Urothelium cell line (cell line): ENCODE results near the gene CTNNA3.

Experiments
- DNase-seq: peaks from one replicate; pipeline ENCODE4 v3.0.0; 2011; ENCODE audit warnings: low spot score, mixed read lengths
- FAIRE-seq: peaks from 2 replicates; lab custom pipeline; 2011; peaks lifted over from hg19 to GRCh38; lab: Jason Lieb, UNC

Gene CTNNA3

GRCh38 chr10:66085906-66086305, 1610.1 kb downstream of the CTNNA3 start:
- FAIRE-seq (no peak), DNase-seq (no peak)

- DNase-seq (no peak), FAIRE-seq (no peak)
These were observed 1624.1 kb downstream of the CTNNA3 start for GRCh38 chr10:66071907-66072306.

GRCh38 chr10:66058594-66058993, 1637.4 kb downstream of the CTNNA3 start:
- DNase-seq (no peak), FAIRE-seq (no peak)

- FAIRE-seq (no peak), DNase-seq (no peak)
These were observed 1646.7 kb downstream of the CTNNA3 start for GRCh38 chr10:66049335-66049734.

- DNase-seq (no peak), FAIRE-seq (no peak)
These were observed 1650.1 kb downstream of the CTNNA3 start for GRCh38 chr10:66045859-66046258.

- no peak for DNase-seq
- FAIRE-seq = no peak
These were observed 1654.2 kb downstream of the CTNNA3 start for GRCh38 chr10:66041771-66042170.

GRCh38 chr10:66038623-66039022, 1657.4 kb downstream of the CTNNA3 start:
- DNase-seq (no peak), FAIRE-seq (no peak)

GRCh38 chr10:66026321-66026720, 1669.7 kb downstream of the CTNNA3 start:
- FAIRE-seq = no peak

GRCh38 chr10:66025186-66025585, 1670.8 kb downstream of the CTNNA3 start:
- DNase-seq = no peak
- FAIRE-seq = no peak

More at GRCh38 chr10:66026321-66026720, 1669.7 kb downstream of the CTNNA3 start:
- DNase-seq = no peak

GRCh38 chr10:66021423-66021822, 1674.6 kb downstream of the CTNNA3 start:
- FAIRE-seq (no peak), DNase-seq (no peak)

- FAIRE-seq = no peak
- no peak for DNase-seq
These were observed 1687.8 kb downstream of the CTNNA3 start for GRCh38 chr10:66008221-66008620.

- no peak for FAIRE-seq
- DNase-seq = no peak
These were observed 1689.6 kb downstream of the CTNNA3 start for GRCh38 chr10:66006411-66006810.

- FAIRE-seq (no peak), DNase-seq (no peak)
These were observed 1702.5 kb downstream of the CTNNA3 start for GRCh38 chr10:65993451-65993850.

GRCh38 chr10:65968871-65969270, 1727.1 kb downstream of the CTNNA3 start:
- DNase-seq = no peak
- FAIRE-seq = no peak

- FAIRE-seq (no peak), DNase-seq (no peak)
These were observed 1727.6 kb downstream of the CTNNA3 start for GRCh38 chr10:65968437-65968836.

- DNase-seq = no peak
- no peak for FAIRE-seq
These were observed 1731.8 kb downstream of the CTNNA3 start for GRCh38 chr10:65964205-65964604.

- no peak for DNase-seq
- no peak for FAIRE-seq
These were observed 1743.9 kb downstream of the CTNNA3 start for GRCh38 chr10:65952086-65952485.

GRCh38 chr10:65950075-65950474, 1745.9 kb downstream of the CTNNA3 start:
- FAIRE-seq (no peak), DNase-seq (peak; percentile 39)

GRCh38 chr10:65949526-65949925, 1746.5 kb downstream of the CTNNA3 start:
- FAIRE-seq = no peak
- peak; percentile 6 for DNase-seq

GRCh38 chr10:65945061-65945460, 1750.9 kb downstream of the CTNNA3 start:
- DNase-seq = no peak
- no peak for FAIRE-seq

- DNase-seq = no peak
- FAIRE-seq = no peak
These were observed 1752.5 kb downstream of the CTNNA3 start for GRCh38 chr10:65943451-65943850.

- DNase-seq (no peak), FAIRE-seq (no peak)
These were observed 1755.0 kb downstream of the CTNNA3 start for GRCh38 chr10:65940816-65941662.

- FAIRE-seq (no peak), DNase-seq (no peak)
These were observed 1755.9 kb downstream of the CTNNA3 start for GRCh38 chr10:65940105-65940504.
